ENCODE results near the gene KHDC1.

Gene KHDC1

GRCh38 chr6:73242001-73242400 is 21.0 kb downstream of the KHDC1 start:
- no peak overlapping the region for H3K4me2 ChIP-seq (ENCODE audit: low read depth, low read length)
- no peaks in the 10 kb centered on the region for H4K20me1 ChIP-seq (ENCODE audit: insufficient read depth, low read length)
- H3K9ac ChIP-seq (ENCODE audit: low read length): no peak overlapping the region
- TF ChIP-seq EZH2 (optimal IDR thresholded peaks at IDR 0.05; ENCODE audit: low read depth, low read length) (no peak), CTCF (IDR thresholded peaks at IDR 0.05; ENCODE audit: low read length) (no peak), EZH2phosphoT487 (IDR thresholded peaks at IDR 0.05; ENCODE audit: low read length) (no peak)
- no peak for DNase-seq
- H3K27ac ChIP-seq (ENCODE audit: low read length): no peak overlapping the region
- no peak overlapping the region for H2AFZ ChIP-seq (ENCODE audit: low read length)
- no peaks in the 10 kb centered on the region for H3K36me3 ChIP-seq (replicated peaks; ENCODE audit: insufficient read depth, low read length)
- no peaks in the 10 kb centered on the region for H3K4me1 ChIP-seq (ENCODE audit: low read length)
- no peaks in the 10 kb centered on the region for H3F3A ChIP-seq (ENCODE audit: insufficient read depth, low read length)
- no peaks in the 10 kb centered on the region for H3K27me3 ChIP-seq (replicated peaks; ENCODE audit: insufficient read depth, low read length)
- no peaks in the 10 kb centered on the region for H3K9me3 ChIP-seq (replicated peaks; ENCODE audit: insufficient read depth, low read length)
- H3K79me2 ChIP-seq (ENCODE audit: low read length): no peaks in the 10 kb centered on the region
- H3K9me2 ChIP-seq (replicated peaks; ENCODE audit: insufficient read depth, low read length): no peaks in the 10 kb centered on the region
- H3K4me3 ChIP-seq (ENCODE audit: low read length): no peak overlapping the region

- Histone ChIP-seq H3K27ac (ENCODE audit: low read length) (no peak overlapping the region), H2AFZ (ENCODE audit: low read length) (no peak overlapping the region), H3K79me2 (ENCODE audit: low read length) (no peaks in the 10 kb centered on the region), H3K9ac (ENCODE audit: low read length) (no peak overlapping the region), H4K20me1 (ENCODE audit: insufficient read depth, low read length) (no peaks in the 10 kb centered on the region), H3K4me1 (ENCODE audit: low read length) (no peaks in the 10 kb centered on the region), H3K9me3 (replicated peaks; ENCODE audit: insufficient read depth, low read length) (no peaks in the 10 kb centered on the region), H3K4me2 (ENCODE audit: low read depth, low read length) (no peak overlapping the region), H3K9me2 (replicated peaks; ENCODE audit: insufficient read depth, low read length) (no peaks in the 10 kb centered on the region), H3F3A (ENCODE audit: insufficient read depth, low read length) (no peaks in the 10 kb centered on the region), H3K27me3 (replicated peaks; ENCODE audit: insufficient read depth, low read length) (no peaks in the 10 kb centered on the region), H3K36me3 (replicated peaks; ENCODE audit: insufficient read depth, low read length) (no peaks in the 10 kb centered on the region), H3K4me3 (ENCODE audit: low read length) (no peak overlapping the region)
- DNase-seq: no peak
- TF ChIP-seq EZH2phosphoT487 (IDR thresholded peaks at IDR 0.05; ENCODE audit: low read length) (no peak), EZH2 (optimal IDR thresholded peaks at IDR 0.05; ENCODE audit: low read depth, low read length) (no peak), CTCF (IDR thresholded peaks at IDR 0.05; ENCODE audit: low read length) (no peak)
Measured at GRCh38 chr6:73240730-73241129, 22.3 kb downstream of the KHDC1 start.

GRCh38 chr6:73236144-73236750 is 26.7 kb downstream of the KHDC1 start:
- no peaks in the 10 kb centered on the region for H4K20me1 ChIP-seq (ENCODE audit: insufficient read depth, low read length)
- no peaks in the 10 kb centered on the region for H3K9me2 ChIP-seq (replicated peaks; ENCODE audit: insufficient read depth, low read length)
- no peaks in the 10 kb centered on the region for H3K9me3 ChIP-seq (replicated peaks; ENCODE audit: insufficient read depth, low read length)
- no peak overlapping the region for H3K4me3 ChIP-seq (ENCODE audit: low read length)
- no peak overlapping the region for H3K9ac ChIP-seq (ENCODE audit: low read length)
- H3K4me1 ChIP-seq (ENCODE audit: low read length): peaks cover 12% of the 10 kb centered on the region
- H3K4me2 ChIP-seq (ENCODE audit: low read depth, low read length): no peak overlapping the region
- no peaks in the 10 kb centered on the region for H3K79me2 ChIP-seq (ENCODE audit: low read length)
- peaks cover 16% of the 10 kb centered on the region for H3F3A ChIP-seq (ENCODE audit: insufficient read depth, low read length)
- TF ChIP-seq EZH2 (optimal IDR thresholded peaks at IDR 0.05; ENCODE audit: low read depth, low read length) (no peak), EZH2phosphoT487 (IDR thresholded peaks at IDR 0.05; ENCODE audit: low read length) (no peak), CTCF (IDR thresholded peaks at IDR 0.05; ENCODE audit: low read length) (no peak)
- H3K27ac ChIP-seq (ENCODE audit: low read length): no peak overlapping the region
- no peak for DNase-seq
- no peaks in the 10 kb centered on the region for H3K36me3 ChIP-seq (replicated peaks; ENCODE audit: insufficient read depth, low read length)
- no peak overlapping the region for H2AFZ ChIP-seq (ENCODE audit: low read length)
- no peaks in the 10 kb centered on the region for H3K27me3 ChIP-seq (replicated peaks; ENCODE audit: insufficient read depth, low read length)
